Omental fat pad (tissue), 4 donors: ENCODE data around the gene NDUFB10. TPM values are rescaled to one million over a fixed set of nuclear protein-coding genes. Genes with fewer than 3 reads are reported as not detected.
A peak's percentile ranks its signal among the peaks of the same experiment; 100 is the strongest.

Source experiments
- ATAC-seq: fragments of 150-250 bp; one replicate; pipeline ENCODE4 v1.9.1; 2016; ENCODE audit warnings: mild to moderate bottlenecking, moderate library complexity; ENCODE audit not compliant: low FRiP score
- DNase-seq: peaks from one replicate; pipeline ENCODE4 v3.0.0-alpha.2; 2019; ENCODE audit warnings: low spot score
- CTCF ChIP-seq, 3 donors: fragments of 450-650 bp; IDR thresholded peaks; one replicate each; pipeline ENCODE4 v1.5.1; 2016 to 2017; ENCODE audit warnings: antibody characterized with exemption in 3 of 3, mild to moderate bottlenecking in 3 of 3, moderate library complexity in 2 of 3
- small RNA-seq: library from RNA; depleted of rRNA; stranded (forward); fragments of <200 nt; gene quantifications from one replicate; pipeline ENCODE3, GENCODE V24; 2016
- total RNA-seq, 4 donors: library from RNA; depleted of rRNA; stranded (reverse); fragments of >200 nt; gene quantifications; one replicate each; pipeline ENCODE4 v1.1.0, GENCODE V29; 2016

Gene NDUFB10
- total RNA-seq, 4 donors from 2014 or later: 144 to 240 (median 183) TPM

- TF ChIP-seq CTCF (IDR thresholded peaks at IDR 0.05): no peak
- DNase-seq (no peak), ATAC-seq (peak; percentile 79)
Observed at GRCh38 chr16:2008009-2008526, 48.7 kb downstream of the NDUFB10 start.

GRCh38 chr16:2008631-2009163, 49.4 kb downstream of the NDUFB10 start:
- DNase-seq (no peak), ATAC-seq (peak; percentile 8)
- TF ChIP-seq CTCF (IDR thresholded peaks at IDR 0.05): no peak

- DNase-seq: no peak
- ATAC-seq: no peak
Observed at GRCh38 chr16:2009164-2009711, 49.9 kb downstream of the NDUFB10 start.

DNA sequence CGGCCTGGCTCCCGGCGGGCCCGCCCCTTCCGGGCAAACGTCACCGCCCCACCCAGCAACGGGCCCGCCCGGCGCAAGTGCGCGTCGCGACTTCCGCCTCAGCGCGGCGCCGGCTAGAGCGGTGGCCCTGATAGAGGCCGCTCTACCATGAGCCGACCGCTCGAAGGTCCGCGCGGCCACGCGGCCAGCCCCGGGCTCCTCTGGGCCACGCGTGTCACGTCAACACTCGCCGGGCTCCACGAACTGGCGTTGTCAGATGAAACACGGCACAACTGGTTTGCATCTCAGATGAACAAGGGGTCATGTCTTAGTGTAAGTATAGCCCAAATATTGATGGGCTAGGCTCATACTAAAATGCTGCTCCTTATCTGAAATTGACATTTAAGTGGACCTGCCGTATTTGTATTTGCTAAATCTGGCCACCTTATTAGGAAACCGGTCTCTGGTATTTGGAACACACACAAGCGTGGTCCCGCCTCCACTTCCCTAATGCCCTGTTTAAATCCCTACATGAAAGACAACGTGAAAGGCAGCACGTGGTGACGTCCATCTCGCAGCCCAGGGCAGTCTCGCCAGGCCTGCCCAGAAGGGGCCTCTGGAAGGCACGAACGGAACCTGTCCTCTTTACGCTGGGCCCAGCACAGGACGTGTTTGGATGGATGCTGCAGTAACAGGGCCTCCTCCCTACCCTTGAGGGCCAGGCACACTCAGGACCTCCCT, 50.6 kb downstream of the NDUFB10 start, which contains the start of gene ZNF598:
TSS of gene ZNF598 (minus strand) at position 31 of the 720 bp plus-strand sequence.
- TF ChIP-seq CTCF (IDR thresholded peaks at IDR 0.05): no peak
- peak; percentile 75 for ATAC-seq
- DNase-seq: no peak

More at GRCh38 chr16:2009164-2009711, 49.9 kb downstream of the NDUFB10 start:
- TF ChIP-seq CTCF (IDR thresholded peaks at IDR 0.05): no peak

Small RNAs within 50 kb of the gene (small RNA-seq; reads per million reads assigned to genes)
- gene AC005363.2 (not detected), gene SNORA10 (not detected), gene SNORA64 (not detected)

Other genes with a start within 250 kb of the NDUFB10 start
- 10 to 100 TPM; 51.4 to 83.2 (median 69.6) TPM for gene NME3, start 188.0 kb upstream of the NDUFB10 start, total RNA-seq
- 10 to 100 TPM in 1 of 4 donors, 1 to 10 TPM in 3; 5.9 to 16.2 (median 7.1) TPM for gene EME2, start 186.7 kb upstream of the NDUFB10 start, total RNA-seq
- 10 to 100 TPM; 56.8 to 84.2 (median 78.6) TPM for gene MRPS34, start 186.4 kb upstream of the NDUFB10 start, total RNA-seq
- 10 to 100 TPM; 39.5 to 88.1 (median 50.7) TPM for gene SPSB3, start 177.0 kb upstream of the NDUFB10 start, total RNA-seq
- 10 to 100 TPM; 49.2 to 85.9 (median 60.2) TPM for gene NUBP2, start 176.6 kb upstream of the NDUFB10 start, total RNA-seq
- gene IGFALS, start 165.8 kb upstream of the NDUFB10 start, total RNA-seq: under 1 TPM in 2 of 4 donors, not detected in 2; 0.19 to 0.50 TPM
- 100 to 1,000 TPM in 1 of 4 donors, 10 to 100 TPM in 3; 69.8 to 130 (median 81.5) TPM for gene HAGH, start 132.7 kb upstream of the NDUFB10 start, total RNA-seq
- gene FAHD1, start 132.3 kb upstream of the NDUFB10 start, total RNA-seq: 10 to 100 TPM; 32.3 to 46.3 (median 34.1) TPM
- gene MEIOB, start 87.4 kb upstream of the NDUFB10 start, total RNA-seq: 1 to 10 TPM in 1 of 4 donors, not detected in 3; 1.7 TPM
- not detected for gene HS3ST6, start 41.1 kb upstream of the NDUFB10 start, total RNA-seq
- gene MSRB1, start 16.3 kb upstream of the NDUFB10 start, total RNA-seq: 10 to 100 TPM in 3 of 4 donors, 1 to 10 TPM in 1; 9.6 to 64.0 (median 17.1) TPM
- gene RPL3L, start 4.8 kb upstream of the NDUFB10 start, total RNA-seq: not detected
- 1,000 to 10,000 TPM; 1,362 to 1,656 (median 1,543) TPM for gene RPS2, start 5.3 kb downstream of the NDUFB10 start, total RNA-seq
- gene RNF151, start 7.3 kb downstream of the NDUFB10 start, total RNA-seq: not detected
- 10 to 100 TPM; 32.2 to 44.3 (median 34.3) TPM for gene TBL3, start 12.5 kb downstream of the NDUFB10 start, total RNA-seq
- not detected for gene NOXO1, start 21.9 kb downstream of the NDUFB10 start, total RNA-seq
- 10 to 100 TPM; 11.9 to 18.4 (median 16.0) TPM for gene GFER, start 24.7 kb downstream of the NDUFB10 start, total RNA-seq
- gene SYNGR3, start 30.4 kb downstream of the NDUFB10 start, total RNA-seq: 1 to 10 TPM in 1 of 4 donors, under 1 TPM in 1, not detected in 2; 0.28 to 1.6 TPM
- gene ZNF598, start 50.3 kb downstream of the NDUFB10 start, total RNA-seq: 10 to 100 TPM; 19.1 to 49.0 (median 24.3) TPM
- gene NPW, start 60.2 kb downstream of the NDUFB10 start, total RNA-seq: under 1 TPM in 1 of 4 donors, not detected in 3; 0.48 TPM
- 100 to 1,000 TPM in 2 of 4 donors, 10 to 100 TPM in 2; 52.8 to 166 (median 84.9) TPM for gene NHERF2, start 67.4 kb downstream of the NDUFB10 start, total RNA-seq
- 10 to 100 TPM in 3 of 4 donors, 1 to 10 TPM in 1; 7.1 to 18.1 (median 10.9) TPM for gene NTHL1, start 88.3 kb downstream of the NDUFB10 start, total RNA-seq
- gene TSC2, start 88.4 kb downstream of the NDUFB10 start, total RNA-seq: 10 to 100 TPM; 30.0 to 59.4 (median 35.9) TPM
- 100 to 1,000 TPM in 2 of 4 donors, 10 to 100 TPM in 2; 86.4 to 214 (median 121) TPM for gene PKD1, start 176.4 kb downstream of the NDUFB10 start, total RNA-seq
- 1 to 10 TPM in 2 of 4 donors, under 1 TPM in 1, not detected in 1; 0.19 to 2.0 (median 1.1) TPM for gene RAB26, start 189.1 kb downstream of the NDUFB10 start, total RNA-seq
- 10 to 100 TPM; 31.9 to 42.7 (median 34.3) TPM for gene TRAF7, start 196.2 kb downstream of the NDUFB10 start, total RNA-seq
- gene CASKIN1, start 237.1 kb downstream of the NDUFB10 start, total RNA-seq: under 1 TPM; 0.12 to 0.19 (median 0.14) TPM
- 10 to 100 TPM; 29.8 to 44.6 (median 34.6) TPM for gene MLST8, start 245.9 kb downstream of the NDUFB10 start, total RNA-seq